HG02678 (cell line): ENCODE results near the gene GADL1.
A peak's percentile ranks its signal among the peaks of the same experiment; 100 is the strongest.

ENCODE experiments used
- ATAC-seq: cut with Tn5 transposase; IDR thresholded peaks from one replicate; pipeline ENCODE4 v1.9.1; 2021; ENCODE audit warnings: mild to moderate bottlenecking, moderate library complexity; ENCODE audit not compliant: unreplicated experiment

Gene GADL1

GRCh38 chr3:30761374-30761773 lies 133.1 kb downstream of the GADL1 start:
- ATAC-seq, result no peak

DNA sequence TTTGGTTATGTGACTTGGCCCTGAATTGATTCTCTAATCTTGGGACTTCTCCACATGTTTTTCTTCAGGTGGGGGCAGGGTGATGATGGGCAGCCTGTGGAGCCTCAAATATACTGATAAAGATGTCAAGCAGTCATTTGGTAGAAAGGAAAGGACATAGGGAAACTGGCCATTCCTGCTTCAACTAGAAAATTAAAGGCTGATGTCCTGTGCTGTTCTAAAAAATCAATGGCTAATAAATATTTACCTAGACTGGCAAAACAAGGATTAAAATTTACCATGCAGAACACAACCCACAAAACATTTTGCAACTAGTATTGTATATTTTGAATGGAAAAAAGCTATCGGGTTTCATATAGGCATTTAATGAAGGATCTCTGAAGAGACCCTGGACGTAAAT lies 133.7 kb downstream of the GADL1 start:
- ATAC-seq, result no peak

GRCh38 chr3:30760040-30760695 lies 134.3 kb downstream of the GADL1 start:
- ATAC-seq, result no peak

GRCh38 chr3:30756218-30756617 lies 138.2 kb downstream of the GADL1 start:
- ATAC-seq, result no peak

DNA sequence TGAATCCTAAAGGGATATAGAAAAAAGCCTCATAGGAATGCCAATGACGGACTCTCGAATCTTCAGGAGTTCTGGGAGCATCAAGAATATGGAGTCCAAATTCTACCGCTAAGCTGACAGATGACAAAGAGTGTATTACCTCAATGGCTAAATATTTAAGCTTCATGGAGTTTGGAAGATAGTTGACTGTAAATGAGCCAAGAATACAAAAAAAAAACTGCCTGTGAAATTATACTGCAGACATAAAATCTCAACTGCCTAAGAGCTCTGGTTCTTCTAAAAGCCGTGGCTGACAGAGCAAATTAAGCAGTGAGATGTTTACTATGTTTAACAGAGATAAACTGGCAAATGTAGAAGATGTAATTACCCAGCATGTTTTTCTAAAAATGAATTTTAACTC lies 140.0 kb downstream of the GADL1 start:
- no peak for ATAC-seq

GRCh38 chr3:30753766-30754165 lies 140.7 kb downstream of the GADL1 start:
- ATAC-seq, result no peak

DNA sequence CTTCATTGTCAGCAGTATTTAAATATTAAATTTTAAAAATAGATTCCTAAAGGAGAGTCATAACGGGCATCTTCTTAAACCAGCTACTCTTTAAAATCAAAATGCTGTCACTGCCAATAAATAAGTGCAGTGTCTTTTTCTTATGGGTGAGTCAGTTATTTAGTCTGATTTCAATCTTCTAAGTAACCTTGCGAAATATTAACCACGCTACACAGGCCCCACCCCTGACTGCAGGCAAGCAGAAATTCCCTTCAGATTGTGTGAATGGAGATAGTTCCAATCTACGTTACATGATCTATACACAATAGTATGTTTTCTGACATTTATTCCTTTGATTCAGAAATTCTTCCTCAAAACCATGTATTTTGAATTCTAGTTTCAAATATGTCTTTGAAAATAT lies 141.5 kb downstream of the GADL1 start:
- ATAC-seq, result no peak

DNA sequence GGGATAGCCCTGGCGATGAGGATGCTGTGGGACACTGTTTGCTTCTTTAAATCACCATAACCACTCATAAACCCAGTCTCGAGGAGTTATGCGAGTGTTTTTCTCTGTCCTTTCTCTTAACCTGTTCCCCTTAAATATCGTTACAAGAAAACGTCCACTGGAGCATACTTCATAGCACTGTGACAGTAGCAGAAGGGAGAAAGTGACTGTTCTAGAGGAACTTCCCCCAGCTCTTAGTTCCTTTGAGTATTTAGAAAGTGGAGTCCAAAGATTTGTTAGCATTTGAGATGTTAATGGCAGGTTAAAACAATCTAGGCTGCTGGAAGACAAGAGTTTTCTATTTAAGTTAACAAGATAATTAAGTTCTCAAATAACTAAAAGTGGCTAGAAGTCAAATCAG lies 142.0 kb downstream of the GADL1 start:
- no peak for ATAC-seq

DNA sequence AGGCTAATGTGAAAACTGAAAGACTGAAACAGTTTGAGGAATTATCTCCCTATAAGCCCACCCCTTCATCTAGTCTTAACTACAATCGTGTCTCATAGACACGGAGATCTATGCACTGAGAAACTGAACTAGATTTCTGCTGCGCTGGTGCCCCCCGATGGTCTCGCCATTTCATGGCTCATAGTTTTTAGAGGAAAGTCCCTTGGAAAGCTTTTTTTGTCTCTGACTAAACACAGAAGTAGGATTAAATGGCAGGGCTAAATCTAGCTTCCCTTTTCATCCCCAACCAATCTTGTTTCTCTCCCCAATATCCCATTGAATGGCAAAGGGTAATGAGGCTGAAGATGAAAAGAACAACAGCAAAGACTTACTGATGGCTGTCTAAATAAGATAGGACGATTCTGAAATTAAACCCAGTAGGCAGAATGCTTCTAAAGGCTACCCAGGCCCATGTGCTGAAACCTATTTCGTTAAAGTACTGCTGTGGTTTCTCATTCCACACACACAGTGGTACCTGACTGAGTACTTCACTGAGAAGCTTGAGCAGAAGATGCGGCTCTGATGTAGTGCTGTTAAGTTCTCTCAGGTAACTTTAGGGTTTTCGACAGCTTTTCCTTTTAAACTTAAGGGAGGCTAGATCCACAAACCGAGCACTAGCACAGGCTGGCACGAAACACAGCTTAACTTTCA lies 142.7 kb downstream of the GADL1 start:
- ATAC-seq, result peak; percentile 48

- ATAC-seq, result no peak
These were observed 143.5 kb downstream of the GADL1 start for GRCh38 chr3:30750967-30751366.

DNA sequence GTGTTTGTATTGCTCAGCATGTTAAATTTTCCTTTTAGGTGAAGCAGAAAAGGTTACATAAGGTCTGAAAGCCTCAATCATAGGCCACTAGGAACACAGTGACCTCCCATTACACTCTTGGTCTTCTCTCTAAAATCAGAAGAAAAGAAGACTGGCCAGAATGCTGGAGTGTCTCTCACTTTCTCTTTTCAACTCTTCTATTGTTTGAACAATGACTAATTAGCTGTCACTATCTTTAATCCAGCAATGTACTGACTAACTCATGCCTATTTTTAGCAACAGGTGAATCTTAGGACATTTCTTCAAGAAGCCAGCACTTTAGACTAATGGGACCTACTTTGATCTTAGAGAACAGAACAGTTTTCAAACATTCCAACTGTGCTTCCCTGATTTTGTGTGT lies 145.2 kb downstream of the GADL1 start:
- ATAC-seq, result no peak

DNA sequence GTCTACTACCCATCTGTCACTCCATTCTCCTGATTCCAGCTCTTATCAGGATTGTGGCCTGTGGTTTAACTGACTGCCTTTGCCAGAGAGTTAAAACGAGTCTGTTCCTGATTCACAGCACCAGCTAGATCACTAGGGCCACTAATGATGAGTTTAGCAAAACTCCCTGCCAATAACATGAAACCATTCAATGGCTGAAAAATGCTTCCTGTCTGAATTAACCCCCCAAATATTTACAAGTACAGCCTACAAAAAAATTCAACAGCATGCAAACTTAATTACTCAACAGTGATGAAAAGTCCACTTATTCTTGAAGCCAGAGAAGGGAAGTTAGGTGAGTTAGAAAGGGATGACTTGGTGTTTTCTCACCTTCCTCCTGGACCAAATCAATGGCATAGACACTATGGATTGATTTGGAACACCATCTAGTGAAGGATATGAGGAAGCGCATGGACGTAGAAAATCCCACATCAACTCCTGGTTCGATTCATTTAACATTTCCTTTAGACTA lies 146.6 kb downstream of the GADL1 start:
- ATAC-seq, result no peak

- ATAC-seq, result no peak
These were observed 150.7 kb downstream of the GADL1 start for GRCh38 chr3:30743641-30744317.

DNA sequence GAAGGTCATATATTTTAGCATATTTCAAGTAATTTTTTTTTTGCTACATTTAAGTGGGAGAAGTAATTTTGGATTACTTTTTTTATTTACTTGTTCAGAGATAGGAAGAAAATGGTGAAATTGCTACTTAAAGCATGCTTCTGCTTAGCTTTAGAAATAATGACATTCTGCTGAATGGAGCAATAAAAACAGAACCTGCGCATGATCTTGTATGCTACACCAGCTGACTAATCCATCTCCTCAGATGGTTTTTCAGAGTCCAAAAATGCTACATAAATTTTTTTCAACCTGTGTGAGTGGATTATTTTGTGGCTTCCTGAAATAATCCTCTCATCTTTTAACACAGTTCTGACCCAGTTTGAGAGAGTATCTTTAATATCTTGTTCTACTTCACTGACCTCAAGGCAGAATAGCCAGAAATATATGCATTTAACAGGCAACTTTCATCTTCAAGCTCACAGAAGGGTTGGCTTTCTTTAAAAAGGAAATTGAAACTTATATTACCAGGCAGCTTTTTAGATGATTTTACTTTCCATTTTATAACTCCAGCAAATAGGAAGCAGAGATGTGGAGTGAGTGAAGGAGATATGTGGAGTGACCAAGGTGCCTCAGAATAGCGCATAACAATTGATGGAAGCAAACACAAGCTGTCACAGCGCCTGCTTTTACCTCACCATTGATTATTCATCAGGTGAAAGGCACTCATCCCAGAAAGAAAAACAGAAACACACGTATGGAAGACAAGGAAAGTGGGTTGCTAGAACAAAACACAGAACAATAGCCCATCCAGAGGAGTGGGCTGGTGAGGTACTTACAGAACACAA lies 151.5 kb downstream of the GADL1 start:
- no peak for ATAC-seq

- ATAC-seq, result no peak
These were observed 152.6 kb downstream of the GADL1 start for GRCh38 chr3:30741889-30742288.

DNA sequence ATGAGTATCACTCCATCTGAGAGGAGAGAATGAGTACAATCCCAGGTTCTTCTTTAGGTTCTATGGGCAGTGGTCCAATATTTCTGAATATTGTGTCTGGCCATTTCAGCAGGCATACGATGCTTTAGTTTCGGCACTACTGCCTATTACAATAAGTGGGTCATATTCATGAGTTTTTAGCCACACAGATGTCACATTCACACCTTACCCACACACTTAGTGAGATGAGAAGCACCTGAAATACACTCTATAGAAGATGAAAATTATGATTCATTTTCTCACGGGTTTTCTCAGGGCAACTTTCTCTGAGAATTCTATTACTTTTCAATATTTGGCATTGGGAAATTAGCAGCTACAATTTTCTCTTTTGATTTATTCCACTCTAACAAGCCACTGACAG lies 155.9 kb downstream of the GADL1 start:
- ATAC-seq, result no peak

DNA sequence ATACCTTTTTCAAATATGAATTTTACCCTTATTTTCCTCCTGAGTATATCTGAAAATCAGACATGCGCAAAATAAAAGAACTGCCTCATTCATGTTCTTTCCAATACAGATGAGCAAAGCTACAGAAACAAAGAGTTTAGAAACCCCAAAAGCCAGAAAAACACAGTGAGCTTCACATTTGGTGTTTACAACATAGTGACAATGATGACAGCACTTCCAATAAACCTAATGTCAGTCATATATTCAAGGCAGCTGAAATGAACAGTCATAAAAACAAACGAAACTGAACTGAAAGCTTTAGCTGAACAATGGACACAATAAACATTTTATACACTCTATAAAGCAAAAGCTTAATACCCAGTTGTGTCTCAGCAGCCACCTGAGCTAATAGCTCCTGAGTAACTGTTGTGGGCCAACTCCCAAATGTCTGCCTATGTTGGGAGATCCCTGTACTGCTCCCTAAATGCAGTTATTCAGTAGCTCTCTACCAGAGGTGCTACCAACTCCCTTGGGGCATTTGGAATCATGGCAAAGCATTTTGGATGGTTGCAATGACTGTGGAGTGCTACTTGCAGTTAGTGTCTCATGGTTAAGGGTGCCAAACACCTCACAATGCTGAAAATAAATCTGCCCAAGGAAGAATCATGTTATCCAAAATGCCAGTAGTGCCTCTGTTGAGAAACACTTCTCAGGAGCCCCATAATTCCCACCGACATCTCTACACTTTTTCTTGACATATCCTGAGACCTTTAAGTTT lies 156.5 kb downstream of the GADL1 start:
- ATAC-seq, result no peak

DNA sequence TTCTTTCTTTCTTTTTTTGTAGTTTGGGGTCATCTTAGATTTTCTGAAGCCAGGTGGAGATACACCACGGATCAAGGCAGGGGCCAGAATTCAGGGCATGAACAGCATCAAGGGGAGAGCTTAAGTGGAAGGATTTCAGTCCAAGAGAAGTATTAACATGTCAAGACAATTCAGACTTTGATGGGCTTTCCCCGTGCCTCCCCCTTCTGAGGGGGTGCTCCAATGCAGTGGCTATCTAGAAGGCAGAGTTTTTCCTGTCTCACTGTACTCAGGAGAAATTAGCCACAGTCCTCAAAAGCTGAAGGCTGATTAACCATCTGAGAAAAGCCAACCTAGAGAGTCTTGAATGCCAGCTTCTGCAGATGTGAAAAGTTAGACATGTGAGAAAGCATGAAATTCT lies 160.8 kb downstream of the GADL1 start:
- no peak for ATAC-seq

DNA sequence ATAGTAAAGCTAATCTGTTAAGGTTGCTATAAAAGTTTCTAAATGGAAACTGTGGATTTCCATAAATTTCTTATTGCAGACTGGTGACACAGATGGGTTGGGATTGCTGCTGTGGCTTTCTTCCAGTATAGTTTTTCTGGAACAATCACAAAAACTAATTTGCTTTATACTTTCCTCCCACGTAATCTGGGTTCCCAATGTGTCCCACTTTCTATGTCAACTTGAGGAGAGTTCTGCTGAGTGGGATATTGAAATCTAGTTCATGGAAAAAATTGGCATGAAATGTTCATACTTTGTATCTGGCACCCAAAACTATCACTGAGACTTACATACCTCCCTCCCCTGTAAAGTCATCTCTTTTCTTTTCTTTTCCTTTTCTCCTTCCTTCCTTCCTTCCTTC lies 161.3 kb downstream of the GADL1 start:
- ATAC-seq, result no peak

GRCh38 chr3:30730967-30731366 lies 163.5 kb downstream of the GADL1 start:
- ATAC-seq, result no peak
